ENCODE measurements around the gene BCL7A.

The BCL7A gene

GRCh38 chr12:122001466-122002209 lies 20.0 kb upstream of the BCL7A start:
- DNase-seq = no peak

- no peak for DNase-seq
Measured at GRCh38 chr12:122003651-122004611, 17.8 kb upstream of the BCL7A start.

DNA sequence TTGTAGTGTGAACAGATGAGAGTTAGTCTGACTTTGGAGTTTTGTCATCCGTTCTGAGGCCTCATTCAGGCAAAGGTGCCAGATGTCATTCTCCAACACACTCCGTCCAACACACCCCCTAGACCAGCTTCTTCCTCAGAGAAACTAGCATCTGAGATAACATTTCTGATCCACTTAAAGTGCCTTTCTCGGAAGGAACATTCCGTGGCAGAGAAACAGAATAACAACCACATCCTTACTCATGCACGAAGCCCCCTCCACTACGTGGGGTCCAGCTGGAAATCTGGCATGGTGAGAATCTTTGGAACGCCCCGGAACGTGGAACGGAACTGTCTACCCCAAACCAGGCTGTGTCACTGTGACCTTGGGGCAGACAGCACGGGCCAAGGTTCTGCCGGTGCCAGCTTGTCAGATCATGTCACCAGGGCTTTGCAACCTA lies 17.0 kb upstream of the BCL7A start:
- DNase-seq = no peak

DNA sequence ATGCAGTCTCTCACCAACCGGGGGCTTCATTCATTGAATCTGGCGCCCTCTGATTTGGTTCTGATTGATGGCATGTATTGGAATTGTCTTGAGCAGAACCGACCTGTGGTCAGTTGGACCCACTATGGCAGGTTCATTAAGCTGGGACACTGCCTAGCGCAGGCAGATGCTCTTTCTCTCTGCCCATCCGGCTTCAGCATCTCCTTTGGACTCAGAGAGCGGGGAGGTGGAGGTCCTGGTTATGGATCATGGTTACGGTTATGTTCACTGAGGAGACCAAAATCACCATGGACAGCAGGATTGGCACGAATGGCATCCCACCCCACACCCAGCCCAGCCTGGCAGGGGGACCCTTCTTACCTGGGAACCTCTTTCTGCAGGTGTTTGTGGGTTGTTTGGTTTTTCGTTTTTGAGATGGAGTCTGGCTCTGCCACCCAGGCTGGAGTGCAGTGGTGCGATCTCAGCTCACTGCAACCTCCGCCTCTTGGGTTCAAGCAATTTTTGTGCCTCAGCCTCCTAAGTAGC lies 16.4 kb upstream of the BCL7A start:
- no peak for DNase-seq

- DNase-seq = no peak
Measured at GRCh38 chr12:122006186-122006926, 15.3 kb upstream of the BCL7A start.

DNA sequence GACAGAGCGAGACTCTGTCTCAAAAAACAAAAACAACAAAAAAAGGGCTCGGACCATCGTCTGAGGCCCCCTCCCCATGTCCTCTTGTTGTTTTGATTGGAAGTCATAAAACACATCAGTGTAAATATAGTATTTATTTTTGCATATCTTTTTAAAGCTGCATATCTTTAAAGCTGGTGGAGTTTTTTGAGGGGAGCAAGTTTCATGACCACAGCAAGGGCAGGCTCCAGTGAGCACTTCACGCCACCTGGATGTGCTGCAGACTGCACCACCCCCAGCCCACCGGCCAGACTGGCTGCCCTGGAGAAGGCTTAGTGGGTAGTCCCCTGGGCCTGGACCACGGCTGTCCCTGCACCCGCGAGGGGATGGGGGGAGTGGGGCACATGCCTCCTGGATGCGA lies 11.9 kb upstream of the BCL7A start:
- DNase-seq = no peak

- DNase-seq = no peak
Measured at GRCh38 chr12:122012184-122012583, 9.5 kb upstream of the BCL7A start.

GRCh38 chr12:122013136-122013535 lies 8.5 kb upstream of the BCL7A start:
- no peak for DNase-seq

GRCh38 chr12:122013791-122014590 lies 7.7 kb upstream of the BCL7A start:
- DNase-seq = no peak

DNA sequence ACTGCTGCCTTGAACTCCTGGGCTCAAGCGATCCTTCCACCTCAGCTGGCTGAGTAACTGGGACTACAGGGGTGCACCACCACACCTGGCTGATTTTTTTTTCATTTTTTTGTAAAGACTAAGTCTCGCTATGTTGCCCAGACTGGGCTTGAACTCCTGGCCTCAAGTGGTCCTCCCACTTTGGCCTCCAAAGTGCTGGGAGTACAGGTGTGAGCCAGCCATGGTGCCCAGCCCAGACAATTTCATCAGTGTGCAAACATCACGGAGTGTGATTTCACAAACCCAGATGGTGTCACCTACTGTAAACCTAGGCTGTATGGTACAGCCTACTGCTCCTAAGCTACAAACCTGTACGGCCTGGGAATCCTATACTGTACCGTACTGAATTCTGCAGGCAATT lies 6.9 kb upstream of the BCL7A start:
- no peak for DNase-seq

GRCh38 chr12:122018457-122018856 lies 3.2 kb upstream of the BCL7A start:
- no peak for DNase-seq

DNA sequence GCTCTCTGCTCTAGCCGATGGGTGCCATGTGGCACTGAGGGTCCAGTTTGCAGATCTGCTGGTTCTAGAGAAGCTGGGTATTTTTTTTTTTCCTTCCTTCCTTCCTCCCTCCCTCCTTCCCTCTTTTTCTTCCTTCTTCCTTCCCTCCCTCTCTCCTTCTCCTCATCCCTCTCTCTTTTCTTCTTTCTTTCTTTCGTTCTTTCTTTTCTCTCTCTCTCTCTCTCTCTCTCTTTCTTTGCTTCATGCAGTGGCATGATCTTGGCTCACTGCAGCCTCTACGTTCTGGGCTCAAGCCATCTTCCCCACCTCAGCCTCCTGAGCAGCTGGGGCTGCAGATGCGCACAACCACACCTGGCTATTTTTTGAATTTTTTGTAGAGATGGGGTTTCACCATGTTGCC lies 2.7 kb upstream of the BCL7A start:
- DNase-seq = no peak

GRCh38 chr12:122020795-122021192 lies 890 bp upstream of the BCL7A start:
- DNase-seq = no peak

DNA sequence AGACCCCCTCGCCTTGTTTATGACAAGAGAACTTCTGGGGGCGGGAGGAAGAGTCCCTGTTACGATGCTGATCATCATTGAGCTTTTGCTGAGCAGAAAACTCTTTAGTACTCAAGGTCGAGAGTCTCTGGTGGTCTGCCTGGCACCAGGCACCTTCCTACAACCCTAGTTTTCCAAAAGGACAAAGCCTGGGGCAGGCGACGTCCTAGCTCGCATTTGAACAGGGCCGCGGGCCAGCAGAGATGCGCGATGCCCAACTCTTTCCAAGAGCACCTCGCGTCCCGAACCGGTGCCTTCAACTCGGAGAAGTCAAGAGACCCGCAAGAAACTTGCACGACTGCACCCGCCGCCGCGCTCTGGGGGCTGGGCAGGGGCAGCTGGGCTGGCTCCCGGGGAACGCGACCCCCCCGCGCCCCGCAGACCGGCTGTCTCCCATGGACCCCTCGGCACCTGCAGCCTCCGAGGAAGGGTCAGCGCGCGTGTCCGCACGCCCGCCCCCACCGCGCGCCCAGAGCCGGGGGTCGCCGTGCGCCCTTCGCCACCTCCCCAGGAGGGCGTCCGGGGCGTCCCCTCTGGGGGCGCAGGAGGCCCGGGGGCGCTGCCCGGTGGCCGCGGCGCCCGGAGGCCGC lies 377 bp upstream of the BCL7A start:
- no peak for DNase-seq

DNA sequence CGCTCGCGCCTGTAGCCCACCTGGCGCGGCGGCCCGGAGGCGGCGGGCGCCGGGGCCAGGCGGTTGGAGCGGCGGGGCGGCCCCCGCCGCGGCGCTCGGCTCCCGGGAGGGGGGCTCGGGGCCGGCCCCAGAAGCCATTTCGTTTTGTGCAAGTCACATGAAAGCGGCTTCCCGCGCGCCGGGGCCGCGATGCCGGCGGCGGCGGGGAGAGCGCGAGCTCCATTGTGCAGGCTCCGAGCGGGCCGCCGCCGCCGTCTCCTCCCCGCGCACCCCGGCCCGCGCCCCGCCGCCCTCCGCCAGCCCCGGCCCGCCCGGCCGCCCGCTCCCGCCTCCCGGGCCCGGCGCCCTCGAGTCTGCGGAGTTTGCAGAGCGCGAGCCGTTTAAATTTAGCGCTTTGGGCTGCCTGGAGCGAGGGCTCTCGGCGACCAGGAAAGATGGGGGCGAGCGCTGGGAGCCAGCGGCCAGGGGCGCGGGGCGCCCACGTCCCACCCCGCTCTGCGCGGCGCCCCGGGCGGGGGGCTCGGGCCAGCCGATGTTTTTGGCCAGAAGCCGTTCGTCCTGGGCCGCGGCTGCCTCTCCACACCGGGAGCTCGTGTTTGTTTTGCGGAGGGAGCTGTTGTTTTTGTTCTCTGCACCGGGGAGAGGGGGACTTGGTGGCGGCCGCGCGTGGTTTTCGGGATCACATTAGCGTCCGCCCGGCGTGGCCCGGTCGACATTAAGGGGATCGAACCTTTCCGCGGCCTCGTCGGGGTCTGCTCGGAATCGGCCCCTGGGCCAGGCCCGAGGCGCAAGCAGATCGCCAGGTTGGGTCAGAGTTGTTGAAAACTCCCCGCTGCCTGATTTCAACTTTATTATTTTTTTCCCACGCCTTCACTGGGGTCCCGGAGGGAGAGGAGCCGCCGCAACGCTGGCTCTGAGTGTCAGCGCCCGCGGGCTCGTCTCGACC lies 982 bp downstream of the BCL7A start:
- no peak for DNase-seq

GRCh38 chr12:122023339-122024131 lies 1.9 kb downstream of the BCL7A start:
- DNase-seq = no peak

- DNase-seq = no peak
Measured at GRCh38 chr12:122024132-122024785, 2.6 kb downstream of the BCL7A start.

GRCh38 chr12:122026706-122027333 lies 5.1 kb downstream of the BCL7A start:
- no peak for DNase-seq
